ENCODE measurements around the gene CCDC184.

GRCh38 chr12:48219631-48220030 is 36.2 kb downstream of the CCDC184 start:
- TF ChIP-seq CTCF (IDR thresholded peaks at IDR 0.05) (no peak), REST (IDR thresholded peaks at IDR 0.05) (no peak), RFX5 (IDR thresholded peaks at IDR 0.05) (no peak), JUN (IDR thresholded peaks at IDR 0.05) (no peak), POLR2A (IDR thresholded peaks at IDR 0.05; ENCODE audit: low read length) (no peak), KDM5A (IDR thresholded peaks at IDR 0.05) (no peak), MAFK (IDR thresholded peaks at IDR 0.05; ENCODE audit: partially characterized antibody) (no peak), ZC3H11A (IDR thresholded peaks at IDR 0.05) (no peak), ESRRA (IDR thresholded peaks at IDR 0.05; ENCODE audit: borderline replicate concordance, low read length) (no peak), HEYL (CRISPR knock-in tag; IDR thresholded peaks at IDR 0.05) (no peak), BHLHE40 (IDR thresholded peaks at IDR 0.05; ENCODE audit: low read depth, low read length) (no peak)
- TF ChIP-seq, protein P1, sequence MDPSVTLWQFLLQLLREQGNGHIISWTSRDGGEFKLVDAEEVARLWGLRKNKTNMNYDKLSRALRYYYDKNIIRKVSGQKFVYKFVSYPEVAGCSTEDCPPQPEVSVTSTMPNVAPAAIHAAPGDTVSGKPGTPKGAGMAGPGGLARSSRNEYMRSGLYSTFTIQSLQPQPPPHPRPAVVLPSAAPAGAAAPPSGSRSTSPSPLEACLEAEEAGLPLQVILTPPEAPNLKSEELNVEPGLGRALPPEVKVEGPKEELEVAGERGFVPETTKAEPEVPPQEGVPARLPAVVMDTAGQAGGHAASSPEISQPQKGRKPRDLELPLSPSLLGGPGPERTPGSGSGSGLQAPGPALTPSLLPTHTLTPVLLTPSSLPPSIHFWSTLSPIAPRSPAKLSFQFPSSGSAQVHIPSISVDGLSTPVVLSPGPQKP (IDR thresholded peaks at IDR 0.05; ENCODE audit: low read depth, low read length), result no peak
- TF ChIP-seq, protein P2, sequence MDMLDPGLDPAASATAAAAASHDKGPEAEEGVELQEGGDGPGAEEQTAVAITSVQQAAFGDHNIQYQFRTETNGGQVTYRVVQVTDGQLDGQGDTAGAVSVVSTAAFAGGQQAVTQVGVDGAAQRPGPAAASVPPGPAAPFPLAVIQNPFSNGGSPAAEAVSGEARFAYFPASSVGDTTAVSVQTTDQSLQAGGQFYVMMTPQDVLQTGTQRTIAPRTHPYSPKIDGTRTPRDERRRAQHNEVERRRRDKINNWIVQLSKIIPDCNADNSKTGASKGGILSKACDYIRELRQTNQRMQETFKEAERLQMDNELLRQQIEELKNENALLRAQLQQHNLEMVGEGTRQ (IDR thresholded peaks at IDR 0.05), result no peak
